ENCODE data around the gene DHTKD1. TPM values are rescaled to one million over a fixed set of nuclear protein-coding genes. Genes with fewer than 3 reads are reported as not detected.

The DHTKD1 gene
- total RNA-seq, 2 experiments from 2014 or later: 53.1 to 71.4 TPM

DNA sequence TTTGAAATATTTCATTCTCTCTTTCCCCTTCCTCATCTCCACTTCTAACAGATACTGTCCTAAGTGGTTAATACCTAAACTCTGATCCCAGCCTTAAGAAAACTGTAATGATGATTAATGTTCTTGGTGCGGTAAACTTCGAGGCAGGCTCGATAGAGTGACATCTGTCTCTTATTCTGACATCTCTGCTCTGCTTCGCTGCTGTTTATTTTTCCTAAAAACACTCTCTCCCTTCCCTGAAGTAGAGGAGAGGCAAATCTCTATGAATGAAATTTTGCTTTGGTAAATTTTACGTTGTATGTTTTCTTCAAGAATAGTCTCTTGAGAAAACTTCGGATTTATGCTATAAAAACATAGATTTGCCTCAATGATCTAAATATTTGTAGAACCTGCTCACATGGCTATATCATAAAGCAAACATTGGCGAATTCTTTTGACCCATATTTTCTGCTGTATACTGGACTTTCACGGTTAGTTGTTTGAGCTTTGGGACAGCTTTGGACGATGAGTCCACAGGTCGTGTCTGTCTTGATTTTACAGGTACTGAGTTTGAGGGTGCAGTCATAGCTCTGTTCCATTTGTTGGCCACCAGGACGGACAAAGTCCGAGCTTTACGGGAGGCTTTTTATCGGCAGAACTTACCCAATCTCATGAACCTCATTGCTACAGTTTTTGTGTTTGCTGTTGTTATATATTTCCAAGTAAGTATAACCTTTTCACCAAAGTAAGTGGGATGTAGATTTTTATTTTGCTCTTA lies 87.8 kb downstream of the DHTKD1 start:
- POLR2A ChIA-PET: no interaction called here
- CTCF ChIA-PET (ENCODE audit: unreplicated experiment): no interaction called here

GRCh38 chr10:12158111-12158510 lies 89.4 kb downstream of the DHTKD1 start:
- H2AFZ ChIP-seq (ENCODE audit: low read length): no peak overlapping the region
- H3K79me2 ChIP-seq (ENCODE audit: insufficient read depth, low read depth, low read length): no peaks in the 10 kb centered on the region
- H3K36me3 ChIP-seq (ENCODE audit: insufficient read depth, low read length): peaks cover 38% of the 10 kb centered on the region
- ChIA-PET CTCF (ENCODE audit: unreplicated experiment) (no interaction called here), POLR2A (interaction anchor here (1.1 kb wide), 1 partner anchor 9 kb away, joined by 3 read pairs; no protein-coding TSS in a partner anchor)
- H3K27ac ChIP-seq (ENCODE audit: low read depth, low read length, poor library complexity, severe bottlenecking): no peak overlapping the region
- no peak for DNase-seq (ENCODE audit: low spot score)
- H3K4me3 ChIP-seq (ENCODE audit: low read depth, low read length, poor library complexity, severe bottlenecking): no peak overlapping the region
- no peaks in the 10 kb centered on the region for H3K4me1 ChIP-seq (ENCODE audit: insufficient read depth, low read length, poor library complexity, severe bottlenecking)
- no peaks in the 10 kb centered on the region for H3K9me2 ChIP-seq (ENCODE audit: insufficient read depth, low read length)
- BruUV-seq (replicated peaks): no TSS peak
- no peaks in the 10 kb centered on the region for H3K9me3 ChIP-seq (ENCODE audit: low read length)
- H3K4me2 ChIP-seq (ENCODE audit: low read length): no peak overlapping the region
- TF ChIP-seq, protein P1, sequence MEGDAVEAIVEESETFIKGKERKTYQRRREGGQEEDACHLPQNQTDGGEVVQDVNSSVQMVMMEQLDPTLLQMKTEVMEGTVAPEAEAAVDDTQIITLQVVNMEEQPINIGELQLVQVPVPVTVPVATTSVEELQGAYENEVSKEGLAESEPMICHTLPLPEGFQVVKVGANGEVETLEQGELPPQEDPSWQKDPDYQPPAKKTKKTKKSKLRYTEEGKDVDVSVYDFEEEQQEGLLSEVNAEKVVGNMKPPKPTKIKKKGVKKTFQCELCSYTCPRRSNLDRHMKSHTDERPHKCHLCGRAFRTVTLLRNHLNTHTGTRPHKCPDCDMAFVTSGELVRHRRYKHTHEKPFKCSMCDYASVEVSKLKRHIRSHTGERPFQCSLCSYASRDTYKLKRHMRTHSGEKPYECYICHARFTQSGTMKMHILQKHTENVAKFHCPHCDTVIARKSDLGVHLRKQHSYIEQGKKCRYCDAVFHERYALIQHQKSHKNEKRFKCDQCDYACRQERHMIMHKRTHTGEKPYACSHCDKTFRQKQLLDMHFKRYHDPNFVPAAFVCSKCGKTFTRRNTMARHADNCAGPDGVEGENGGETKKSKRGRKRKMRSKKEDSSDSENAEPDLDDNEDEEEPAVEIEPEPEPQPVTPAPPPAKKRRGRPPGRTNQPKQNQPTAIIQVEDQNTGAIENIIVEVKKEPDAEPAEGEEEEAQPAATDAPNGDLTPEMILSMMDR (conservative IDR thresholded peaks at IDR 0.05; ENCODE audit: low read length): no peak
- no peak for TF ChIP-seq EZH2phosphoT487 (IDR thresholded peaks at IDR 0.05; ENCODE audit: borderline replicate concordance, low read depth, low read length)
- no peaks in the 10 kb centered on the region for H4K20me1 ChIP-seq (ENCODE audit: insufficient read depth, low read length)
- intact Hi-C loops (cut with micrococcal nuclease; ENCODE audit: unreplicated experiment): no loop called here

More for the DNA sequence above, 87.8 kb downstream of the DHTKD1 start:
- intact Hi-C loops (cut with micrococcal nuclease; ENCODE audit: unreplicated experiment): no loop called here
- H3K4me1 ChIP-seq (ENCODE audit: insufficient read depth, low read length, poor library complexity, severe bottlenecking): no peaks in the 10 kb centered on the region
- no peak overlapping the region for H3K4me2 ChIP-seq (ENCODE audit: low read length)
- no peaks in the 10 kb centered on the region for H3K79me2 ChIP-seq (ENCODE audit: insufficient read depth, low read depth, low read length)
- no peak for DNase-seq (ENCODE audit: low spot score)
- H3K9me3 ChIP-seq (ENCODE audit: low read length): no peaks in the 10 kb centered on the region
- H3K27ac ChIP-seq (ENCODE audit: low read depth, low read length, poor library complexity, severe bottlenecking): no peak overlapping the region
- H4K20me1 ChIP-seq (ENCODE audit: insufficient read depth, low read length): no peaks in the 10 kb centered on the region
- no TSS peak for BruUV-seq (replicated peaks)
- no peak overlapping the region for H3K4me3 ChIP-seq (ENCODE audit: low read depth, low read length, poor library complexity, severe bottlenecking)
- no peaks in the 10 kb centered on the region for H3K9me2 ChIP-seq (ENCODE audit: insufficient read depth, low read length)
- peaks cover 24% of the 10 kb centered on the region for H3K36me3 ChIP-seq (ENCODE audit: insufficient read depth, low read length)
- TF ChIP-seq, protein P1 (conservative IDR thresholded peaks at IDR 0.05; ENCODE audit: low read length): no peak
- TF ChIP-seq EZH2phosphoT487 (IDR thresholded peaks at IDR 0.05; ENCODE audit: borderline replicate concordance, low read depth, low read length): no peak
- H2AFZ ChIP-seq (ENCODE audit: low read length): no peak overlapping the region

GRCh38 chr10:12160664-12161063 lies 91.9 kb downstream of the DHTKD1 start:
- Histone ChIP-seq H3K9me2 (ENCODE audit: insufficient read depth, low read length) (no peaks in the 10 kb centered on the region), H2AFZ (ENCODE audit: low read length) (no peak overlapping the region), H3K4me3 (ENCODE audit: low read depth, low read length, poor library complexity, severe bottlenecking) (no peak overlapping the region), H4K20me1 (ENCODE audit: insufficient read depth, low read length) (no peaks in the 10 kb centered on the region), H3K4me2 (ENCODE audit: low read length) (no peak overlapping the region), H3K79me2 (ENCODE audit: insufficient read depth, low read depth, low read length) (no peaks in the 10 kb centered on the region), H3K4me1 (ENCODE audit: insufficient read depth, low read length, poor library complexity, severe bottlenecking) (no peaks in the 10 kb centered on the region), H3K27ac (ENCODE audit: low read depth, low read length, poor library complexity, severe bottlenecking) (no peak overlapping the region), H3K36me3 (ENCODE audit: insufficient read depth, low read length) (peaks cover 62% of the 10 kb centered on the region), H3K9me3 (ENCODE audit: low read length) (no peaks in the 10 kb centered on the region)
- ChIA-PET POLR2A (no interaction called here), CTCF (ENCODE audit: unreplicated experiment) (no interaction called here)
- no peak for DNase-seq (ENCODE audit: low spot score)
- intact Hi-C loops (cut with micrococcal nuclease; ENCODE audit: unreplicated experiment): no loop called here
- no TSS peak for BruUV-seq (replicated peaks)
- TF ChIP-seq, protein P1 (conservative IDR thresholded peaks at IDR 0.05; ENCODE audit: low read length): no peak
- TF ChIP-seq EZH2phosphoT487 (IDR thresholded peaks at IDR 0.05; ENCODE audit: borderline replicate concordance, low read depth, low read length): no peak

Data from OCI-LY7 (cell line).